K562 (cell line): ENCODE results near the gene FERMT3. TPM values are rescaled to one million over a fixed set of nuclear protein-coding genes. Genes with fewer than 3 reads are reported as not detected.

Experiments used
- ATAC-seq: fragments of 200-7000 bp; cut with Tn5 transposase; 3 replicates; pipeline ENCODE4 v1.9.1; 2020; ENCODE audit warnings: moderate library complexity
- BruUV-seq: library from RNA; stranded (reverse); fragments of 400-500 nt; replicated peaks from 2 replicates; lab custom pipeline; 2021; lab: Mats Ljungman, UMichigan
- CTCF ChIA-PET: fragments of 300-600 bp; formaldehyde crosslinking; extraction: SDS; loops from one replicate; lab custom pipeline; 2021; ENCODE audit warnings: low intra/inter-chr PET ratio; lab: Yijun Ruan, JAX
- POLR2A ChIA-PET: fragments of 300-600, 350-650 bp; sonication (Branson Sonifier 250); formaldehyde crosslinking; extraction: SDS; loops from one replicate; lab custom pipeline; 2021; ENCODE audit warnings: antibody characterized with exemption, inconsistent platforms; lab: Yijun Ruan, JAX
- DNase-seq, 4 experiments: peaks; one replicate each; pipeline versions ENCODE4 v3.0.0 to v3.0.0-alpha.2; 2011 to 2018; ENCODE audit warnings: low spot score in 3 of 4, mixed read lengths in 3 of 4; ENCODE audit errors: extremely low read depth in 1 of 4
- FAIRE-seq: peaks from 2 replicates; lab custom pipeline; 2011; peaks lifted over from hg19 to GRCh38; lab: Jason Lieb, UNC
- H2AFZ ChIP-seq: 2 replicates; pipeline ENCODE4 v1.6.0; 2011; ENCODE audit warnings: low read depth, low read length, control low read depth, inconsistent platforms
- H3K27ac ChIP-seq: fragments of 200-600 bp; 3 replicates; pipeline ENCODE4 v1.8.0; 2011; ENCODE audit warnings: low read depth, mild to moderate bottlenecking, control low read depth, inconsistent platforms, low read length, moderate library complexity, mixed read lengths; ENCODE audit errors: extremely low read depth
- H3K27me3 ChIP-seq, 2 experiments: fragments of 300-600 bp in 1 of 2; 2 replicates in 1 of 2; 3 replicates in 1 of 2; pipeline versions ENCODE4 v1.6.0 to v1.8.0; 2011; ENCODE audit warnings: inconsistent platforms in 2 of 2, low read length in 2 of 2, mild to moderate bottlenecking in 1 of 2, mixed read lengths in 1 of 2, moderate library complexity in 1 of 2; ENCODE audit not compliant: control insufficient read depth in 2 of 2, insufficient read depth in 2 of 2
- H3K36me3 ChIP-seq: fragments of 300-600 bp; 3 replicates; pipeline ENCODE4 v1.8.0; 2011; ENCODE audit warnings: mild to moderate bottlenecking, low read length, inconsistent platforms; ENCODE audit not compliant: control insufficient read depth, insufficient read depth
- H3K4me1 ChIP-seq, 2 experiments: fragments of 200-600 bp in 1 of 2; replicated peaks in 1 of 2; 2 replicates in 1 of 2; 3 replicates in 1 of 2; pipeline versions ENCODE4 v1.5.1 to v1.8.0; 2011; ENCODE audit warnings: inconsistent platforms in 2 of 2, low read length in 2 of 2, mild to moderate bottlenecking in 1 of 2, mixed read lengths in 1 of 2, moderate library complexity in 1 of 2; ENCODE audit not compliant: control insufficient read depth in 2 of 2, insufficient read depth in 2 of 2
- H3K4me2 ChIP-seq: 2 replicates; pipeline ENCODE4 v1.6.1; 2011; ENCODE audit warnings: low read length, control low read depth, inconsistent platforms, mixed read lengths; ENCODE audit not compliant: insufficient read depth
- H3K4me3 ChIP-seq: fragments of 200-600 bp; sonication (generic), shearing (Covaris generic); 2 replicates; pipeline ENCODE4 v1.5.1; 2016; ENCODE audit warnings: control low read depth, inconsistent platforms
- H3K79me2 ChIP-seq: fragments of 200-600 bp; 3 replicates; pipeline ENCODE4 v1.8.0; 2011; ENCODE audit warnings: low read length, inconsistent platforms; ENCODE audit not compliant: control insufficient read depth, insufficient read depth
- H3K9ac ChIP-seq, 2 experiments: 2 replicates each; pipeline versions ENCODE4 v1.6.0 to v1.6.1; 2011; ENCODE audit warnings: low read depth in 2 of 2, low read length in 2 of 2, control low read depth in 1 of 2, inconsistent platforms in 1 of 2, mild to moderate bottlenecking in 1 of 2, mixed read lengths in 1 of 2; ENCODE audit not compliant: insufficient read depth in 1 of 2
- H3K9me1 ChIP-seq: one replicate; pipeline ENCODE4 v1.6.0; 2011; ENCODE audit warnings: inconsistent platforms, mild to moderate bottlenecking, low read length, moderate library complexity; ENCODE audit not compliant: control insufficient read depth, insufficient read depth
- H3K9me3 ChIP-seq: replicated peaks from 2 replicates; pipeline ENCODE4 v1.5.1; 2011; ENCODE audit warnings: low read depth, low read length, inconsistent platforms; ENCODE audit not compliant: control insufficient read depth, insufficient read depth
- H4K20me1 ChIP-seq: replicated peaks from 2 replicates; pipeline ENCODE4 v1.6.1; 2011; ENCODE audit warnings: low read length, inconsistent platforms, mixed read lengths; ENCODE audit not compliant: control insufficient read depth, insufficient read depth
- BCOR ChIP-seq: fragments of 450-650 bp; IDR thresholded peaks from 2 replicates; pipeline ENCODE4 v1.6.1; 2016
- FOXK1 ChIP-seq: sonication (generic); formaldehyde crosslinking; IDR thresholded peaks from 2 replicates; pipeline ENCODE4 v1.8.0; 2022; ENCODE audit warnings: missing genetic modification reagents, mild to moderate bottlenecking, borderline replicate concordance
- KDM1A ChIP-seq, 2 experiments: fragments of 450-650 bp; IDR thresholded peaks; 2 replicates each; pipeline ENCODE4 v1.6.1; 2016; ENCODE audit warnings: mild to moderate bottlenecking in 2 of 2
- LARP7 ChIP-seq: fragments of 450-650 bp; IDR thresholded peaks from 2 replicates; pipeline ENCODE4 v1.6.1; 2016
- MAZ ChIP-seq, 2 experiments: fragments of 450-650 bp in 1 of 2; sonication (generic) in 1 of 2; formaldehyde crosslinking; IDR thresholded peaks in 1 of 2; conservative IDR thresholded peaks in 1 of 2; 2 replicates each; pipeline versions ENCODE4 v1.4.0 to v1.5.0; 2020; ENCODE audit warnings: mild to moderate bottlenecking in 1 of 2, missing genetic modification reagents in 1 of 2
- PCBP1 ChIP-seq: fragments of 200-400 bp; formaldehyde crosslinking; IDR thresholded peaks from 2 replicates; pipeline ENCODE4 v1.6.1; 2018; ENCODE audit warnings: mild to moderate bottlenecking, low read depth, low read length; ENCODE audit not compliant: poor library complexity, severe bottlenecking
- PTBP1 ChIP-seq: fragments of 200-400 bp; formaldehyde crosslinking; IDR thresholded peaks from 2 replicates; pipeline ENCODE4 v1.6.1; 2017; ENCODE audit warnings: low read depth, low read length
- RB1 ChIP-seq: fragments of 450-650 bp; IDR thresholded peaks from 2 replicates; pipeline ENCODE4 v1.6.1; 2017; ENCODE audit warnings: low read depth, mild to moderate bottlenecking
- RFX1 ChIP-seq: fragments of 450-650 bp; IDR thresholded peaks from 2 replicates; pipeline ENCODE4 v1.6.1; 2016; ENCODE audit warnings: mild to moderate bottlenecking, moderate library complexity
- ZC3H4 ChIP-seq: sonication (generic); formaldehyde crosslinking; IDR thresholded peaks from 2 replicates; pipeline ENCODE4 v1.9.0; 2021; ENCODE audit warnings: missing genetic modification reagents, borderline replicate concordance
- ZNF586 ChIP-seq: fragments of 450-650 bp; formaldehyde crosslinking; conservative IDR thresholded peaks from 2 replicates; pipeline ENCODE4 v1.4.0; 2020; ENCODE audit warnings: mild to moderate bottlenecking, moderate library complexity
- WGBS: fragments of 100-300 bp; shearing (Covaris generic); methylation state at CpG from one replicate; pipeline ENCODE4 v1.1.6; 2016; ENCODE audit warnings: low coverage, mixed read lengths; ENCODE audit not compliant: insufficient coverage; ENCODE audit errors: missing lambda C conversion rate; 5-methylcytosine and 5-hydroxymethylcytosine counted together
- in situ Hi-C: fragments of 300-500 bp; cut with MboI; formaldehyde crosslinking; loops from 4 replicates; pipeline ENCODE4 v1.15.0; 2018; ENCODE audit warnings: inconsistent platforms, mixed read lengths
- intact Hi-C: fragments of 100-400 bp; cut with micrococcal nuclease; formaldehyde crosslinking; loops from 2 replicates; pipeline ENCODE4 v1.14.2; 2022
- polyA plus RNA-seq, 8 experiments: library from polyadenylated mRNA; depleted of rRNA in 4 of 8; stranded (reverse) in 5 of 8; unstranded in 3 of 8; fragments of >200 nt; fragmentation: Nextera tagmentation in 2 of 8; fragmentation: Illumina TruSeq in 1 of 8; extraction: Ambion mirVana in 2 of 8; extraction: Trizol in 1 of 8; gene quantifications; 2 replicates each; pipeline versions ENCODE4 v1.2.1 to v1.2.3, GENCODE V29; 2011 to 2014; ENCODE audit warnings: inconsistent platforms in 1 of 8, missing spikeins in 1 of 8
- total RNA-seq, 7 experiments: library from RNA; depleted of rRNA in 6 of 7; stranded (reverse); fragments of >200 nt in 6 of 7; fragmentation: Illumina TruSeq in 2 of 7; extraction: Trizol in 2 of 7; gene quantifications; 2 replicates each; pipeline versions ENCODE4 v1.2.1 to v1.2.3, GENCODE V29; 2011 to 2021; ENCODE audit warnings: low replicate concordance in 1 of 7
- TF ChIP-seq, protein P1 (sequence below): sonication (generic); formaldehyde crosslinking; IDR thresholded peaks from 2 replicates; pipeline ENCODE4 v1.8.0; 2022; ENCODE audit warnings: mild to moderate bottlenecking, missing genetic modification reagents

Gene FERMT3
- total and polyA plus RNA-seq, 9 of the 15 experiments (the other 6 are each of a cell fraction or from before 2014, with no cell fraction given): 3.2 to 275 (median 79.7) TPM

DNA sequence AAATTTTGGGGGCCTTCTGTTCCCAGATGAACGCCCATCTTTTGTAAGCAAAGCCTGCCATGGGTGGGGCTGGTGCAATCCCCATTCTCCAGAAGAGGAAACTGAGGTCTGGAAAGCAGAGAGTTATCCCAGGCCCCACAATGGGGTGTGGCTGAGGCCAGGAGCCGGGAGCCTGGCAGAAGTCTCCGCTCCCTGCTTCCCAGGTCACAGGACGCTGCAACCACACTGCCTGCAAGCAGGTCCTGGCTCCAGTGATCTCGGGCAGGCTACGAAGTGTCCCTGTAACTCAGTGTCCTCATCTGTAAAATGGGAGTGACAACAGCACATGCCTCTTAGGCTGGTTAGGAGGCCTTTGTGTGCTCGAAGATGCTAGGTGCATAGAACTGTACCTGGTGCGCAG, 46.5 kb downstream of the FERMT3 start:
- FAIRE-seq: no peak
- peaks cover 25 to 79% of the 10 kb centered on the region in 2 experiments for H3K4me1 ChIP-seq
- ChIA-PET CTCF (no interaction called here), POLR2A (interaction anchor here (0.6 to 1.1 kb wide), 2 partner anchors 8 to 17 kb away, joined by 3 to 5 read pairs; no protein-coding TSS in a partner anchor)
- peaks cover 7% of the 10 kb centered on the region for H4K20me1 ChIP-seq
- H2AFZ ChIP-seq: no peak overlapping the region
- H3K27me3 ChIP-seq: no peaks in the 10 kb centered on the region
- DNase-seq: no peak
- TF ChIP-seq ZNF586 (no peak), LARP7 (no peak), BCOR (peak; percentile 63; the same call in 1 of the 2 replicates), FOXK1 (CRISPR knock-in tag) (no peak), MAZ (CRISPR knock-in tag; conservative IDR thresholded peaks at IDR 0.05 in 1 of 2, IDR thresholded peaks at IDR 0.05 in 1 of 2) (no peak), RFX1 (no peak), ZC3H4 (CRISPR knock-in tag) (no peak), KDM1A (IDR thresholded peaks at IDR 0.05) (peak; percentile 20 to 23; a peak in 1 of 4 replicates), RB1 (0 out of 2 replicates have a peak, but pooled peaks have one; percentile 4), PTBP1 (no peak), PCBP1 (no peak)
- TF ChIP-seq, protein P1, sequence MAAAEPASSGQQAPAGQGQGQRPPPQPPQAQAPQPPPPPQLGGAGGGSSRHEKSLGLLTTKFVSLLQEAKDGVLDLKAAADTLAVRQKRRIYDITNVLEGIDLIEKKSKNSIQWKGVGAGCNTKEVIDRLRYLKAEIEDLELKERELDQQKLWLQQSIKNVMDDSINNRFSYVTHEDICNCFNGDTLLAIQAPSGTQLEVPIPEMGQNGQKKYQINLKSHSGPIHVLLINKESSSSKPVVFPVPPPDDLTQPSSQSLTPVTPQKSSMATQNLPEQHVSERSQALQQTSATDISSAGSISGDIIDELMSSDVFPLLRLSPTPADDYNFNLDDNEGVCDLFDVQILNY (CRISPR knock-in tag): no peak
- H3K4me2 ChIP-seq: no peak overlapping the region
- peaks cover 42% of the 10 kb centered on the region; the same call in 2 of the 3 replicates for H3K36me3 ChIP-seq
- peaks cover 27% of the 10 kb centered on the region for H3K79me2 ChIP-seq
- H3K9me3 ChIP-seq: no peaks in the 10 kb centered on the region
- BruUV-seq: TSS peak; percentile 58
- H3K4me3 ChIP-seq: no peak overlapping the region
- H3K9ac ChIP-seq: peak overlapping the region in 1 of 2 experiments; percentile 95; a peak in 2 of 4 replicates
- intact Hi-C loops (no loop called here), in situ Hi-C loops (no loop called here)
- ATAC-seq: no peak
- 77% methylated on average over 8 of the region's 8 CpGs for WGBS
- H3K27ac ChIP-seq: no peak overlapping the region
- H3K9me1 ChIP-seq: no peaks in the 10 kb centered on the region
